GM12872 (cell line): ENCODE measurements around the gene RND2.

Experiments
- CTCF ChIP-seq: IDR thresholded peaks from 3 replicates; pipeline ENCODE4 v1.5.1; 2011; ENCODE audit warnings: low read depth, mild to moderate bottlenecking, low read length, moderate library complexity; ENCODE audit not compliant: insufficient read depth

Gene RND2, protein sequence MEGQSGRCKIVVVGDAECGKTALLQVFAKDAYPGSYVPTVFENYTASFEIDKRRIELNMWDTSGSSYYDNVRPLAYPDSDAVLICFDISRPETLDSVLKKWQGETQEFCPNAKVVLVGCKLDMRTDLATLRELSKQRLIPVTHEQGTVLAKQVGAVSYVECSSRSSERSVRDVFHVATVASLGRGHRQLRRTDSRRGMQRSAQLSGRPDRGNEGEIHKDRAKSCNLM

GRCh38 chr17:43024407-43025289 lies at the start of gene RND2:
Gene RND2 (plus strand): TSS chr17:43025231. CDS start chr17:43025348, 117 bp downstream.
- peak; percentile 82 for TF ChIP-seq CTCF

- no peak for TF ChIP-seq CTCF
These were observed 49.8 kb upstream of the RND2 start for GRCh38 chr17:42975265-42975664.

- no peak for TF ChIP-seq CTCF
These were observed 45.3 kb upstream of the RND2 start, which contains the start of gene PTGES3L for GRCh38 chr17:42979511-42980273. Gene PTGES3L (minus strand): TSS chr17:42980080. CDS start chr17:42980053, 27 bp downstream.

GRCh38 chr17:42980274-42980765 lies 44.7 kb upstream of the RND2 start, which contains the start of gene RUNDC1:
Gene RUNDC1 (plus strand): TSS chr17:42980565. CDS start chr17:42980577, 12 bp downstream.
- no peak for TF ChIP-seq CTCF

- peak; percentile 27; the same call in 2 of the 3 replicates for TF ChIP-seq CTCF
These were observed 44.1 kb upstream of the RND2 start for GRCh38 chr17:42980766-42981397.

- no peak for TF ChIP-seq CTCF
These were observed 42.8 kb upstream of the RND2 start for GRCh38 chr17:42982266-42982665.

GRCh38 chr17:42985225-42985624 lies 39.8 kb upstream of the RND2 start:
- TF ChIP-seq CTCF: no peak
